HG03095 (cell line): Measurements from ENCODE around the gene ALX1.

Experiments
- ATAC-seq: cut with Tn5 transposase; IDR thresholded peaks from one replicate; pipeline ENCODE4 v1.9.1; 2021; ENCODE audit warnings: moderate library complexity; ENCODE audit not compliant: unreplicated experiment

ALX1 gene

GRCh38 chr12:85280165-85280983 is at the start of gene ALX1:
TSS of gene ALX1 (plus strand) at chr12:85280220. CDS start at chr12:85280262, 42 bp downstream.
- ATAC-seq: no peak

GRCh38 chr12:85237327-85237726 is 42.7 kb upstream of the ALX1 start:
- no peak for ATAC-seq

- ATAC-seq: no peak
Measured at GRCh38 chr12:85244561-85244960, 35.5 kb upstream of the ALX1 start.

- no peak for ATAC-seq
Measured at GRCh38 chr12:85253853-85254252, 26.2 kb upstream of the ALX1 start.

- no peak for ATAC-seq
Measured at GRCh38 chr12:85257671-85258070, 22.3 kb upstream of the ALX1 start.

GRCh38 chr12:85260447-85260846 is 19.6 kb upstream of the ALX1 start:
- no peak for ATAC-seq

GRCh38 chr12:85260896-85261295 is 19.1 kb upstream of the ALX1 start:
- no peak for ATAC-seq

- no peak for ATAC-seq
Measured at GRCh38 chr12:85266356-85266755, 13.7 kb upstream of the ALX1 start.

GRCh38 chr12:85273381-85274314 is 6.4 kb upstream of the ALX1 start:
- peak; percentile 53 for ATAC-seq

GRCh38 chr12:85274315-85274651 is 5.7 kb upstream of the ALX1 start:
- no peak for ATAC-seq

GRCh38 chr12:85275374-85275773 is 4.6 kb upstream of the ALX1 start:
- ATAC-seq: no peak

GRCh38 chr12:85277191-85277590 is 2.8 kb upstream of the ALX1 start:
- ATAC-seq: no peak

GRCh38 chr12:85277900-85278597 is 2.0 kb upstream of the ALX1 start:
- ATAC-seq: no peak

- ATAC-seq: no peak
Measured at GRCh38 chr12:85278598-85279448, 1.2 kb upstream of the ALX1 start.

GRCh38 chr12:85279449-85280164 is 413 bp upstream of the ALX1 start:
- ATAC-seq: no peak

- no peak for ATAC-seq
Measured at GRCh38 chr12:85280984-85281630, 1.1 kb downstream of the ALX1 start.

- ATAC-seq: no peak
Measured at GRCh38 chr12:85281636-85282312, 1.8 kb downstream of the ALX1 start.

- no peak for ATAC-seq
Measured at GRCh38 chr12:85283560-85283959, 3.5 kb downstream of the ALX1 start.

- no peak for ATAC-seq
Measured at GRCh38 chr12:85296362-85296761, 16.3 kb downstream of the ALX1 start.
